Measurements from ENCODE around the gene ODAD2. TPM values are rescaled to one million over a fixed set of nuclear protein-coding genes. Genes with fewer than 3 reads are reported as not detected.

The ODAD2 gene
- total and polyA plus RNA-seq, 2 donors (not counting 1 experiment from before 2014, with no cell fraction given): not detected

DNA sequence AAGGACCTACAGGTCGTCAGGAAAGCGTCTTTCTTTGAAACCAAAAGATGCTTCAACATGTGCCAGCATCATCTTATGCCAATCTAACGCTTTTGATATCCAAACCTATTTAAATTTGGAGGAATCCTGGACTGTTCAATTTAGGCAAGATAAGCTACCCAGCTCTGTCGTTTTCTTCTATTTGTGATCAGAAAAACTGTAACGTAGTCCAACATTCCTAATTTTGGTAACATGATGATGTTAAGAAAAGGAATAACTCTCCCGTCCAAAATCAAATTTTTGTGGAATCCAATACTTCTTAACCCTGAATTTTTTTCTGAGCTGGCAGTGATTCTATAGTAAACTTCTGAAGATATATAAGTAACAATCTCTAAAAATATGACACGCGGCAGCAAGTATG, 160.0 kb downstream of the ODAD2 start:
- H3K27me3 ChIP-seq (replicated peaks in 1 of 4; ENCODE audit: control extremely low read depth in 1 of 4, control insufficient read depth in 3 of 4, insufficient read depth in 4 of 4, low read length in 3 of 4): no peaks in the 10 kb centered on the region
- ATAC-seq (ENCODE audit: low read depth) (no peak), DNase-seq (no peak)
- H3K4me1 ChIP-seq (ENCODE audit: control insufficient read depth in 2 of 2, insufficient read depth in 2 of 2, low read length in 2 of 2): no peaks in the 10 kb centered on the region
- H3K4me2 ChIP-seq (replicated peaks; ENCODE audit: low read depth, low read length, poor library complexity, severe bottlenecking): no peak overlapping the region
- no peak overlapping the region for H3K27ac Mint-ChIP-seq
- H3K4me1 Mint-ChIP-seq: no peaks in the 10 kb centered on the region
- ChIA-PET CTCF (no interaction called here), POLR2A (no interaction called here)
- H3K4me3 Mint-ChIP-seq: no peak overlapping the region
- TF ChIP-seq EZH2 (IDR thresholded peaks at IDR 0.05; ENCODE audit: borderline replicate concordance, insufficient read depth, low read depth, low read length, poor library complexity, severe bottlenecking): no peak
- TF ChIP-seq, protein P1, sequence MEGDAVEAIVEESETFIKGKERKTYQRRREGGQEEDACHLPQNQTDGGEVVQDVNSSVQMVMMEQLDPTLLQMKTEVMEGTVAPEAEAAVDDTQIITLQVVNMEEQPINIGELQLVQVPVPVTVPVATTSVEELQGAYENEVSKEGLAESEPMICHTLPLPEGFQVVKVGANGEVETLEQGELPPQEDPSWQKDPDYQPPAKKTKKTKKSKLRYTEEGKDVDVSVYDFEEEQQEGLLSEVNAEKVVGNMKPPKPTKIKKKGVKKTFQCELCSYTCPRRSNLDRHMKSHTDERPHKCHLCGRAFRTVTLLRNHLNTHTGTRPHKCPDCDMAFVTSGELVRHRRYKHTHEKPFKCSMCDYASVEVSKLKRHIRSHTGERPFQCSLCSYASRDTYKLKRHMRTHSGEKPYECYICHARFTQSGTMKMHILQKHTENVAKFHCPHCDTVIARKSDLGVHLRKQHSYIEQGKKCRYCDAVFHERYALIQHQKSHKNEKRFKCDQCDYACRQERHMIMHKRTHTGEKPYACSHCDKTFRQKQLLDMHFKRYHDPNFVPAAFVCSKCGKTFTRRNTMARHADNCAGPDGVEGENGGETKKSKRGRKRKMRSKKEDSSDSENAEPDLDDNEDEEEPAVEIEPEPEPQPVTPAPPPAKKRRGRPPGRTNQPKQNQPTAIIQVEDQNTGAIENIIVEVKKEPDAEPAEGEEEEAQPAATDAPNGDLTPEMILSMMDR (IDR thresholded peaks at IDR 0.05): no peak
- intact Hi-C loops (cut with micrococcal nuclease): no loop called here
- H3K27ac ChIP-seq (ENCODE audit: low read length in 2 of 2): no peak overlapping the region
- no peaks in the 10 kb centered on the region for H3K79me2 ChIP-seq (ENCODE audit: control insufficient read depth, insufficient read depth, low read length)
- no peaks in the 10 kb centered on the region for H3K9me3 ChIP-seq (ENCODE audit: control extremely low read depth in 1 of 3, control insufficient read depth in 2 of 3, insufficient read depth in 1 of 3, low read length in 2 of 3)
- H3K27me3 Mint-ChIP-seq: peaks cover 3% of the 10 kb centered on the region
- WGBS (ENCODE audit: insufficient coverage): no CpG with 5 or more reads among the region's 8 CpGs
- no peaks in the 10 kb centered on the region for H3K36me3 ChIP-seq (replicated peaks in 1 of 2; ENCODE audit: control extremely low read depth in 1 of 2, control insufficient read depth in 1 of 2, extremely low read depth in 1 of 2, insufficient read depth in 2 of 2, low read length in 1 of 2)
- no peaks in the 10 kb centered on the region for H3K9me3 Mint-ChIP-seq (ENCODE audit: insufficient read depth)
- H2AFZ ChIP-seq (ENCODE audit: insufficient read depth, low read depth, low read length, poor library complexity, severe bottlenecking): no peak overlapping the region
- no peaks in the 10 kb centered on the region for H4K20me1 ChIP-seq (ENCODE audit: control insufficient read depth, insufficient read depth, low read length, poor library complexity, severe bottlenecking)
- H3K4me3 ChIP-seq (ENCODE audit: control extremely low read depth in 1 of 5, extremely low read depth in 1 of 5, insufficient read depth in 1 of 5, low read depth in 2 of 5, low read length in 4 of 5): no peak overlapping the region
- no peak overlapping the region for H3K9ac ChIP-seq (ENCODE audit: low read length)

DNA sequence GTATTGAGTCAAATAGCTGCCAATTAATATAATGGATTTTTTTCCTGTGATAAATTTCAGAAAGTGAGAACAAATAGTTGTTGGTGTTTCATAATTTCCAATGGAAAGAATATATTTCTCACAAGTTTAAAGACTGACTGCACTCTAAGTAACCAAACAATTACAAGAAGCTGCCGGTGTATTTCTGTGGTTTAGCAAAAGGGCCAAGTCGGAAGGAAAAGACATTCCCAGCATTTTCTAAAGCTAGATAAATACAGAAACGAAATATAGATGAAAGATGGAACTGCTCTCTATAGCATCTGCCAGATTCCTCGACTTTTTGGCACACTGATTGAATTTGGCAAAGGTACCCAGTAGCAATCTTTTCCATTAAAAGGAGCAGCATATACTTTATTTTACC, 160.5 kb downstream of the ODAD2 start:
- Histone ChIP-seq H4K20me1 (ENCODE audit: control insufficient read depth, insufficient read depth, low read length, poor library complexity, severe bottlenecking) (no peaks in the 10 kb centered on the region), H3K4me2 (replicated peaks; ENCODE audit: low read depth, low read length, poor library complexity, severe bottlenecking) (no peak overlapping the region), H3K4me3 (ENCODE audit: control extremely low read depth in 1 of 5, extremely low read depth in 1 of 5, insufficient read depth in 1 of 5, low read depth in 2 of 5, low read length in 4 of 5) (no peak overlapping the region), H3K27me3 (replicated peaks in 1 of 4; ENCODE audit: control extremely low read depth in 1 of 4, control insufficient read depth in 3 of 4, insufficient read depth in 4 of 4, low read length in 3 of 4) (no peaks in the 10 kb centered on the region), H3K4me1 (ENCODE audit: control insufficient read depth in 2 of 2, insufficient read depth in 2 of 2, low read length in 2 of 2) (no peaks in the 10 kb centered on the region), H3K9me3 (ENCODE audit: control extremely low read depth in 1 of 3, control insufficient read depth in 2 of 3, insufficient read depth in 1 of 3, low read length in 2 of 3) (no peaks in the 10 kb centered on the region), H2AFZ (ENCODE audit: insufficient read depth, low read depth, low read length, poor library complexity, severe bottlenecking) (no peak overlapping the region), H3K27ac (ENCODE audit: low read length in 2 of 2) (no peak overlapping the region), H3K9ac (ENCODE audit: low read length) (no peak overlapping the region), H3K36me3 (replicated peaks in 1 of 2; ENCODE audit: control extremely low read depth in 1 of 2, control insufficient read depth in 1 of 2, extremely low read depth in 1 of 2, insufficient read depth in 2 of 2, low read length in 1 of 2) (no peaks in the 10 kb centered on the region), H3K79me2 (ENCODE audit: control insufficient read depth, insufficient read depth, low read length) (no peaks in the 10 kb centered on the region)
- ATAC-seq (ENCODE audit: low read depth): no peak
- Mint-ChIP-seq H3K27me3 (peaks cover 3% of the 10 kb centered on the region), H3K9me3 (ENCODE audit: insufficient read depth) (no peaks in the 10 kb centered on the region), H3K4me1 (no peaks in the 10 kb centered on the region), H3K4me3 (no peak overlapping the region), H3K27ac (no peak overlapping the region)
- intact Hi-C loops (cut with micrococcal nuclease): no loop called here
- ChIA-PET CTCF (no interaction called here), POLR2A (no interaction called here)
- TF ChIP-seq EZH2 (IDR thresholded peaks at IDR 0.05; ENCODE audit: borderline replicate concordance, insufficient read depth, low read depth, low read length, poor library complexity, severe bottlenecking): no peak
- TF ChIP-seq, protein P1 (IDR thresholded peaks at IDR 0.05): no peak
- no CpG with 5 or more reads among the region's 4 CpGs for WGBS (ENCODE audit: insufficient coverage)
- DNase-seq: no peak

Measured in B cell (primary cell).